ENCODE measurements around the gene KDM4E.

- TF ChIP-seq REST (IDR thresholded peaks at IDR 0.05; ENCODE audit: low read depth, low read length), result no peak
- TF ChIP-seq SIN3A (IDR thresholded peaks at IDR 0.05; ENCODE audit: low read depth, low read length), result no peak
- no peak for TF ChIP-seq KAT2A (conservative IDR thresholded peaks at IDR 0.05; ENCODE audit: control insufficient read depth, low read depth, low read length)
- TF ChIP-seq MYC (IDR thresholded peaks at IDR 0.05; ENCODE audit: insufficient read depth, insufficient read length, insufficient replicate concordance, low read length, severe bottlenecking), result no peak
- no peak for TF ChIP-seq MAX (IDR thresholded peaks at IDR 0.05; ENCODE audit: low read depth, low read length)
- TF ChIP-seq CBFB (IDR thresholded peaks at IDR 0.05; ENCODE audit: low read depth), result no peak
- TF ChIP-seq RAD51 (IDR thresholded peaks at IDR 0.05), result no peak
- no peak for TF ChIP-seq POLR2A (IDR thresholded peaks at IDR 0.05; ENCODE audit: low read depth, low read length)
- TF ChIP-seq NFYA (IDR thresholded peaks at IDR 0.05; ENCODE audit: borderline replicate concordance, low read depth, low read length), result no peak
- TF ChIP-seq BRCA1 (IDR thresholded peaks at IDR 0.05; ENCODE audit: low read depth, low read length), result no peak
- TF ChIP-seq SP1 (IDR thresholded peaks at IDR 0.05; ENCODE audit: low read depth, low read length), result no peak
- no peak for TF ChIP-seq NKRF (conservative IDR thresholded peaks at IDR 0.05)
- TF ChIP-seq SMAD1 (IDR thresholded peaks at IDR 0.05; ENCODE audit: low read depth, partially characterized antibody), result no peak
These were observed 19.0 kb downstream of the KDM4E start for GRCh38 chr11:95044010-95044409.

Measured in GM12878 (cell line).